SK-N-MC (cell line): Measurements from ENCODE around the gene OTUD1.

Experiments used
- DNase-seq: peaks from one replicate; pipeline ENCODE4 v3.0.0-alpha.2; 2011; ENCODE audit warnings: low read depth, low spot score
- H3K27ac ChIP-seq: fragments of 200-600 bp; sonication (generic); 2 replicates; pipeline ENCODE4 v1.5.1; 2016; ENCODE audit warnings: mixed run types
- H3K36me3 ChIP-seq: fragments of 200-600 bp; sonication (generic); 2 replicates; pipeline ENCODE4 v1.6.1; 2017; ENCODE audit warnings: antibody characterized with exemption, low read length, mixed read lengths; ENCODE audit not compliant: insufficient read depth
- H3K4me3 ChIP-seq: fragments of 200-600 bp; sonication (generic); 2 replicates; pipeline ENCODE4 v1.5.1; 2016
- H3K9ac ChIP-seq: fragments of 200-600 bp; sonication (generic); 2 replicates; pipeline ENCODE4 v1.8.0; 2017; ENCODE audit warnings: mixed run types, mixed read lengths; ENCODE audit not compliant: insufficient read length
- H3K9me3 ChIP-seq: fragments of 200-600 bp; sonication (generic); 2 replicates; pipeline ENCODE4 v1.6.1; 2017; ENCODE audit warnings: low read depth, mild to moderate bottlenecking, antibody characterized with exemption, low read length, moderate library complexity, mixed read lengths
- EZH2 ChIP-seq: fragments of 200-600 bp; sonication (generic); IDR thresholded peaks from one replicate; pipeline ENCODE4 v1.6.1; 2017; ENCODE audit warnings: antibody characterized with exemption
- FOXP2 ChIP-seq: optimal IDR thresholded peaks from 2 replicates; pipeline ENCODE3; 2011; ENCODE audit warnings: mild to moderate bottlenecking, moderate library complexity; ENCODE audit not compliant: insufficient read depth; ENCODE audit errors: extremely low read length, control extremely low read depth
- POLR2AphosphoS5 ChIP-seq: IDR thresholded peaks from 2 replicates; pipeline ENCODE4 v1.6.1; 2012; ENCODE audit warnings: mild to moderate bottlenecking, low read depth, low read length, borderline replicate concordance

The OTUD1 gene

GRCh38 chr10:23419201-23419600 lies 19.7 kb upstream of the OTUD1 start:
- Histone ChIP-seq H3K9me3 (no peaks in the 10 kb centered on the region), H3K36me3 (no peaks in the 10 kb centered on the region), H3K4me3 (no peak overlapping the region), H3K9ac (no peak overlapping the region), H3K27ac (no peak overlapping the region)
- no peak for DNase-seq
- TF ChIP-seq FOXP2, result no peak
- no peak for TF ChIP-seq POLR2AphosphoS5
- no peak for TF ChIP-seq EZH2

- H3K9ac ChIP-seq, result no peak overlapping the region
- no peaks in the 10 kb centered on the region for H3K36me3 ChIP-seq
- TF ChIP-seq EZH2 (no peak), POLR2AphosphoS5 (no peak), FOXP2 (no peak)
- no peak overlapping the region for H3K27ac ChIP-seq
- H3K9me3 ChIP-seq, result no peaks in the 10 kb centered on the region
- no peak overlapping the region for H3K4me3 ChIP-seq
- DNase-seq, result no peak
Observed at GRCh38 chr10:23419655-23420329, 19.1 kb upstream of the OTUD1 start.

- no peak overlapping the region for H3K9ac ChIP-seq
- H3K9me3 ChIP-seq, result no peaks in the 10 kb centered on the region
- H3K27ac ChIP-seq, result no peak overlapping the region
- TF ChIP-seq POLR2AphosphoS5, result no peak
- TF ChIP-seq EZH2, result no peak
- no peak for TF ChIP-seq FOXP2
- H3K4me3 ChIP-seq, result no peak overlapping the region
- no peaks in the 10 kb centered on the region for H3K36me3 ChIP-seq
- no peak for DNase-seq
Observed at GRCh38 chr10:23421397-23421796, 17.5 kb upstream of the OTUD1 start.

- TF ChIP-seq FOXP2, result no peak
- no peak for TF ChIP-seq EZH2
- no peak for TF ChIP-seq POLR2AphosphoS5
- DNase-seq, result no peak
- Histone ChIP-seq H3K4me3 (no peak overlapping the region), H3K36me3 (no peaks in the 10 kb centered on the region), H3K9ac (no peak overlapping the region), H3K27ac (no peak overlapping the region), H3K9me3 (no peaks in the 10 kb centered on the region)
Observed at GRCh38 chr10:23422003-23422411, 16.9 kb upstream of the OTUD1 start.

GRCh38 chr10:23432166-23432565 lies 6.7 kb upstream of the OTUD1 start:
- no peak for TF ChIP-seq EZH2
- no peak for TF ChIP-seq FOXP2
- no peak for TF ChIP-seq POLR2AphosphoS5
- Histone ChIP-seq H3K9me3 (no peaks in the 10 kb centered on the region), H3K4me3 (no peak overlapping the region), H3K27ac (no peak overlapping the region), H3K36me3 (no peaks in the 10 kb centered on the region), H3K9ac (no peak overlapping the region)
- DNase-seq, result no peak

- Histone ChIP-seq H3K27ac (no peak overlapping the region), H3K9me3 (no peaks in the 10 kb centered on the region), H3K36me3 (no peaks in the 10 kb centered on the region), H3K9ac (no peak overlapping the region), H3K4me3 (no peak overlapping the region)
- no peak for TF ChIP-seq EZH2
- TF ChIP-seq POLR2AphosphoS5, result no peak
- TF ChIP-seq FOXP2, result no peak
- no peak for DNase-seq
Observed at GRCh38 chr10:23432639-23433038, 6.2 kb upstream of the OTUD1 start.

GRCh38 chr10:23433701-23434100 lies 5.2 kb upstream of the OTUD1 start:
- no peak for DNase-seq
- Histone ChIP-seq H3K36me3 (no peaks in the 10 kb centered on the region), H3K27ac (no peak overlapping the region), H3K9me3 (no peaks in the 10 kb centered on the region), H3K4me3 (no peak overlapping the region), H3K9ac (no peak overlapping the region)
- TF ChIP-seq POLR2AphosphoS5, result no peak
- no peak for TF ChIP-seq FOXP2
- no peak for TF ChIP-seq EZH2

- Histone ChIP-seq H3K9ac (no peak overlapping the region), H3K27ac (no peak overlapping the region), H3K4me3 (no peak overlapping the region), H3K9me3 (no peaks in the 10 kb centered on the region), H3K36me3 (no peaks in the 10 kb centered on the region)
- TF ChIP-seq FOXP2 (no peak), POLR2AphosphoS5 (no peak), EZH2 (no peak)
- DNase-seq, result no peak
Observed at GRCh38 chr10:23435378-23435777, 3.5 kb upstream of the OTUD1 start.

- Histone ChIP-seq H3K9ac (no peak overlapping the region), H3K36me3 (no peaks in the 10 kb centered on the region), H3K4me3 (no peak overlapping the region), H3K9me3 (no peaks in the 10 kb centered on the region), H3K27ac (no peak overlapping the region)
- TF ChIP-seq EZH2 (no peak), FOXP2 (no peak), POLR2AphosphoS5 (no peak)
- DNase-seq, result no peak
Observed at GRCh38 chr10:23436983-23437382, 1.9 kb upstream of the OTUD1 start.
